Chondrocyte (in vitro differentiated cells): ENCODE measurements around the gene LARGE1. TPM values are rescaled to one million over a fixed set of nuclear protein-coding genes. Genes with fewer than 3 reads are reported as not detected.

Experiments used
- DNase-seq: peaks from one replicate; pipeline ENCODE4 v3.0.0; 2021; ENCODE audit warnings: mixed read lengths, low spot score
- H3K27ac Mint-ChIP-seq: one replicate; pipeline ENCODE4 v1.8.0; 2021; ENCODE audit warnings: mild to moderate bottlenecking, moderate library complexity, mixed read lengths; ENCODE audit not compliant: unreplicated experiment
- H3K27me3 Mint-ChIP-seq: 2 replicates; pipeline ENCODE4 v1.8.0; 2021; ENCODE audit warnings: low read depth, mixed read lengths
- H3K36me3 Mint-ChIP-seq: 2 replicates; pipeline ENCODE4 v1.8.0; 2021; ENCODE audit warnings: low read depth, mixed read lengths
- H3K4me1 Mint-ChIP-seq: 2 replicates; pipeline ENCODE4 v1.8.0; 2021; ENCODE audit warnings: low read depth, mild to moderate bottlenecking, mixed read lengths
- H3K4me3 Mint-ChIP-seq: one replicate; pipeline ENCODE4 v1.8.0; 2021; ENCODE audit warnings: mild to moderate bottlenecking, moderate library complexity, mixed read lengths; ENCODE audit not compliant: unreplicated experiment
- H3K9me3 Mint-ChIP-seq: 2 replicates; pipeline ENCODE4 v1.8.0; 2021; ENCODE audit warnings: low read depth, mixed read lengths
- CTCF ChIP-seq: fragments of 200-600 bp; sonication (generic); IDR thresholded peaks from 2 replicates; pipeline ENCODE4 v1.5.0; 2021; ENCODE audit warnings: antibody characterized with exemption, mild to moderate bottlenecking, moderate library complexity
- total RNA-seq: library from RNA; stranded (reverse); gene quantifications from 3 replicates; pipeline ENCODE4 v1.2.1, GENCODE V29; 2021

Gene LARGE1
- total RNA-seq, 1 donor from 2014 or later = 21.3 TPM

GRCh38 chr22:33261699-33262098, 658.6 kb downstream of the LARGE1 start:
- DNase-seq = no peak
- H3K9me3 Mint-ChIP-seq = no peaks in the 10 kb centered on the region
- H3K36me3 Mint-ChIP-seq = no peaks in the 10 kb centered on the region
- no peaks in the 10 kb centered on the region for H3K4me1 Mint-ChIP-seq
- TF ChIP-seq CTCF = no peak
- no peak overlapping the region for H3K4me3 Mint-ChIP-seq
- H3K27me3 Mint-ChIP-seq = peaks cover 8% of the 10 kb centered on the region
- H3K27ac Mint-ChIP-seq = no peak overlapping the region

- Mint-ChIP-seq H3K9me3 (no peaks in the 10 kb centered on the region), H3K36me3 (no peaks in the 10 kb centered on the region), H3K27ac (no peak overlapping the region), H3K4me1 (no peaks in the 10 kb centered on the region), H3K4me3 (no peak overlapping the region), H3K27me3 (peaks cover 8% of the 10 kb centered on the region)
- DNase-seq = no peak
- TF ChIP-seq CTCF = no peak
Observed at GRCh38 chr22:33260498-33260897, 659.8 kb downstream of the LARGE1 start.

- Mint-ChIP-seq H3K27ac (no peak overlapping the region), H3K4me3 (no peak overlapping the region), H3K9me3 (no peaks in the 10 kb centered on the region), H3K4me1 (no peaks in the 10 kb centered on the region), H3K27me3 (peaks cover 4% of the 10 kb centered on the region), H3K36me3 (no peaks in the 10 kb centered on the region)
- no peak for DNase-seq
- no peak for TF ChIP-seq CTCF
Observed at GRCh38 chr22:33255791-33256190, 664.5 kb downstream of the LARGE1 start.

GRCh38 chr22:33248948-33249347, 671.3 kb downstream of the LARGE1 start:
- no peaks in the 10 kb centered on the region for H3K36me3 Mint-ChIP-seq
- H3K4me3 Mint-ChIP-seq = no peak overlapping the region
- no peak for TF ChIP-seq CTCF
- peaks cover 9% of the 10 kb centered on the region for H3K4me1 Mint-ChIP-seq
- no peaks in the 10 kb centered on the region for H3K27me3 Mint-ChIP-seq
- H3K9me3 Mint-ChIP-seq = no peaks in the 10 kb centered on the region
- DNase-seq = no peak
- H3K27ac Mint-ChIP-seq = no peak overlapping the region

GRCh38 chr22:33247758-33248157, 672.5 kb downstream of the LARGE1 start:
- Mint-ChIP-seq H3K27ac (no peak overlapping the region), H3K9me3 (peaks cover 2% of the 10 kb centered on the region), H3K36me3 (no peaks in the 10 kb centered on the region), H3K27me3 (no peaks in the 10 kb centered on the region), H3K4me3 (no peak overlapping the region), H3K4me1 (peaks cover 9% of the 10 kb centered on the region)
- TF ChIP-seq CTCF = no peak
- DNase-seq = no peak
